GM20431 (cell line): ENCODE measurements around the gene SLC23A1.
"Not testable (repeated sequence)": the region's sequence is repeated elsewhere in the genome, so short reads cannot be mapped to it uniquely, and the experiment has no call there.

Experiments
- in situ Hi-C: fragments of 300-500 bp; cut with MseI, MboI; formaldehyde crosslinking; loops from one replicate; pipeline ENCODE4 v1.15.0; 2020; ENCODE audit warnings: low sequenced_read_pairs; ENCODE audit not compliant: unreplicated experiment

The SLC23A1 gene

GRCh38 chr5:139391570-139392323 lies 8.7 kb upstream of the SLC23A1 start:
- in situ Hi-C loops, result no loop called here

- in situ Hi-C loops, result no loop called here
Measured at GRCh38 chr5:139390639-139391569, 7.8 kb upstream of the SLC23A1 start.

- in situ Hi-C loops, result no loop called here
Measured at GRCh38 chr5:139389701-139390638, 6.9 kb upstream of the SLC23A1 start, which contains the start of gene MZB1. Gene MZB1 (minus strand): TSS chr5:139389913. CDS start chr5:139389856, 57 bp downstream.

GRCh38 chr5:139388198-139388821 lies 5.2 kb upstream of the SLC23A1 start:
- in situ Hi-C loops, result no loop called here

- in situ Hi-C loops, result no loop called here
Measured at GRCh38 chr5:139387611-139388197, 4.6 kb upstream of the SLC23A1 start.

GRCh38 chr5:139386956-139387355 lies 3.9 kb upstream of the SLC23A1 start:
- in situ Hi-C loops, result not testable (repeated sequence)

- in situ Hi-C loops, result no loop called here
Measured at GRCh38 chr5:139386050-139386438, 2.9 kb upstream of the SLC23A1 start.

- in situ Hi-C loops, result no loop called here
Measured at GRCh38 chr5:139385061-139386049, 2.3 kb upstream of the SLC23A1 start.

GRCh38 chr5:139384591-139385051 lies 1.5 kb upstream of the SLC23A1 start:
- in situ Hi-C loops, result no loop called here

GRCh38 chr5:139383993-139384590 lies 995 bp upstream of the SLC23A1 start:
- in situ Hi-C loops, result no loop called here

- in situ Hi-C loops, result no loop called here
Measured at GRCh38 chr5:139382807-139383206, 290 bp downstream of the SLC23A1 start.

GRCh38 chr5:139381837-139382761 lies 998 bp downstream of the SLC23A1 start:
- in situ Hi-C loops, result no loop called here

GRCh38 chr5:139379626-139380449 lies 3.3 kb downstream of the SLC23A1 start:
- in situ Hi-C loops, result no loop called here

GRCh38 chr5:139378941-139379361 lies 4.1 kb downstream of the SLC23A1 start:
- in situ Hi-C loops, result no loop called here

- in situ Hi-C loops, result no loop called here
Measured at GRCh38 chr5:139378101-139378825, 4.8 kb downstream of the SLC23A1 start.
